Measurements from ENCODE around the gene TAX1BP1.

TAX1BP1 gene

GRCh38 chr7:27739909-27740448 lies at the start of gene TAX1BP1:
Gene TAX1BP1 (plus strand): TSS chr7:27740162. CDS start chr7:27748525, 8,363 bp downstream.
- peak; percentile 79 to 88 for DNase-seq (ENCODE audit: low read depth in 2 of 2)

GRCh38 chr7:27690649-27691048 lies 49.3 kb upstream of the TAX1BP1 start:
- DNase-seq (ENCODE audit: low read depth in 2 of 2) = no peak

- DNase-seq (ENCODE audit: low read depth in 2 of 2) = no peak
These were observed 46.2 kb upstream of the TAX1BP1 start for GRCh38 chr7:27693794-27694193.

- DNase-seq (ENCODE audit: low read depth in 2 of 2) = no peak
These were observed 44.9 kb upstream of the TAX1BP1 start for GRCh38 chr7:27695096-27695495.

GRCh38 chr7:27697861-27698430 lies 42.0 kb upstream of the TAX1BP1 start:
- no peak for DNase-seq (ENCODE audit: low read depth in 2 of 2)

GRCh38 chr7:27699751-27700150 lies 40.2 kb upstream of the TAX1BP1 start:
- no peak for DNase-seq (ENCODE audit: low read depth in 2 of 2)

GRCh38 chr7:27700501-27700900 lies 39.5 kb upstream of the TAX1BP1 start:
- DNase-seq (ENCODE audit: low read depth in 2 of 2) = no peak

GRCh38 chr7:27703181-27703580 lies 36.8 kb upstream of the TAX1BP1 start:
- no peak for DNase-seq (ENCODE audit: low read depth in 2 of 2)

GRCh38 chr7:27704422-27705199 lies 35.4 kb upstream of the TAX1BP1 start:
- DNase-seq (ENCODE audit: low read depth in 2 of 2) = no peak

GRCh38 chr7:27705200-27705594 lies 34.8 kb upstream of the TAX1BP1 start:
- DNase-seq (ENCODE audit: low read depth in 2 of 2) = no peak

- no peak for DNase-seq (ENCODE audit: low read depth in 2 of 2)
These were observed 31.5 kb upstream of the TAX1BP1 start for GRCh38 chr7:27708485-27708884.

- no peak for DNase-seq (ENCODE audit: low read depth in 2 of 2)
These were observed 30.6 kb upstream of the TAX1BP1 start for GRCh38 chr7:27709137-27710075.

GRCh38 chr7:27712217-27712616 lies 27.7 kb upstream of the TAX1BP1 start:
- no peak for DNase-seq (ENCODE audit: low read depth in 2 of 2)

- no peak for DNase-seq (ENCODE audit: low read depth in 2 of 2)
These were observed 25.0 kb upstream of the TAX1BP1 start for GRCh38 chr7:27714831-27715444.

- DNase-seq (ENCODE audit: low read depth in 2 of 2) = no peak
These were observed 16.9 kb upstream of the TAX1BP1 start for GRCh38 chr7:27723085-27723484.

GRCh38 chr7:27727058-27727457 lies 12.9 kb upstream of the TAX1BP1 start:
- DNase-seq (ENCODE audit: low read depth in 2 of 2) = no peak

GRCh38 chr7:27730112-27730511 lies 9.8 kb upstream of the TAX1BP1 start:
- DNase-seq (ENCODE audit: low read depth in 2 of 2) = no peak

GRCh38 chr7:27734583-27734982 lies 5.4 kb upstream of the TAX1BP1 start:
- no peak for DNase-seq (ENCODE audit: low read depth in 2 of 2)

GRCh38 chr7:27735165-27735564 lies 4.8 kb upstream of the TAX1BP1 start:
- DNase-seq (ENCODE audit: low read depth in 2 of 2) = no peak

- no peak for DNase-seq (ENCODE audit: low read depth in 2 of 2)
These were observed 4.1 kb upstream of the TAX1BP1 start for GRCh38 chr7:27735831-27736230.

- no peak for DNase-seq (ENCODE audit: low read depth in 2 of 2)
These were observed 2.8 kb upstream of the TAX1BP1 start for GRCh38 chr7:27737178-27737577.

GRCh38 chr7:27737616-27738015 lies 2.3 kb upstream of the TAX1BP1 start:
- DNase-seq (ENCODE audit: low read depth in 2 of 2) = no peak

Measured in stimulated activated CD4-positive, alpha-beta T cell treated with anti-CD3 and anti-CD28 coated beads, Interleukin-1b, Interleukin-23, amount 100 ng/mL, for 1 hour (primary cell).